Dedifferentiated amniotic fluid mesenchymal stem cell (primary cell): ENCODE data around the gene UCKL1.
"Not testable (repeated sequence)": the region's sequence is repeated elsewhere in the genome, so short reads cannot be mapped to it uniquely, and the experiment has no call there.

Experiments
- DNase-seq: peaks from one replicate; pipeline ENCODE4 v3.0.0-alpha.2; 2016; ENCODE audit errors: extremely low spot score

The UCKL1 gene

GRCh38 chr20:63955827-63956663 lies at the start of gene UCKL1:
TSS of gene UCKL1 (minus strand) at chr20:63956416. CDS start at chr20:63956372, 44 bp downstream.
- DNase-seq: peak; percentile 77

DNA sequence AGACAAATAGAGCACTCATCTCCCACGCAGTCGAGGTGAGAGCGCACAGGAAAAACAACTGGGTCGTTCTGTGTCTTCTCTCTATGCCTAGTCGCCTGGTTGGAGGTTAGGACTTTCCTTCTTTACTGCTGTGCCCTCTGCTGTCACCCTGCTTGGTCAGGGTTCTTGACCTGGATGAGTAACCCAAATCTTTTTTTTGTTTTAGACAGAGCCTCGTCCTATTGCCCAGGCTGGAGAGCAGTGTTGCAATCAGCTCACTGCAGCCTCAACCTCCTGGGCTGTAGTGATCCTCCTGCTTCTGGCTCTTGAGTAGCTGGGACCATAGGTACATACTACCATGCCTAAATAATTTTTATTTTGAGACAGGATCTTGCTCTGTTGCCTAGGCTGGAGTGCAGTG lies 49.2 kb upstream of the UCKL1 start:
- DNase-seq: no peak

DNA sequence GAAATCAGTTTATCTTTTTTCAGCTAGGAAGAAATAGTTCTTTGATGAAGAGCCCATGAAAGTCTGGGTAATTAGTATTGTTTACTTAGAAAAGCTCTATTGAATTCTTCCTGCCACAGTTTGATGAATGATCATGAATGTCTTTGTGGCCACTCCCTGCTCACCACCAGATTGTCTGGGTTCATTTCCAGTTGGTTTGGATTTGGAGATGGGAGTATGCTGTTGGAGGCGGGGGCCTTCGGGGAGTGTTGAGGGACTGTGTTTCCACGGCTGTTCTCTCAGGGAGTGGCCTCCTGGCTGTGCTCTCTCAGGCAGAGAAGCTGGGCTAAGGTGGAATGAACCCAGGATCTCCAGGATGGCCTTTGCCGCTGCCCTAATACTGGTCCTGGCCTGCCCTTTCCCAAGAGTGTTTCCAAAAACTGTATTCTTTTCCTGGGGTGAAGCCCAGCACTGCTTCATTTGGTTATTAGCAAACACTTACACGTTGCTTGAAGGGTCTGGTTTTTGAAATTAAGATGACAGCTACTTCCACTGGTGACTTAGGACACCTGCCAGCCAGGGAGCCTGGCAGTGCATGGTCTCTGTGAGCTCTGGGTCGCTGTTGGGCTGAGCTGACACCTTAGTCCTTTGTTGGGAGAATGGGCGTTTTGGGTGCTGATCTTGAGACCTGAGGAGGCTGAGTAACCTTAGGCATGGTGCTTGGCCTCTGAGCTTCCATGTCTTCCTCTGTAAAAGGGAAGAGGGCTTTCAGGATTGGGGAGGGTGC lies 47.9 kb upstream of the UCKL1 start:
- no peak for DNase-seq

DNA sequence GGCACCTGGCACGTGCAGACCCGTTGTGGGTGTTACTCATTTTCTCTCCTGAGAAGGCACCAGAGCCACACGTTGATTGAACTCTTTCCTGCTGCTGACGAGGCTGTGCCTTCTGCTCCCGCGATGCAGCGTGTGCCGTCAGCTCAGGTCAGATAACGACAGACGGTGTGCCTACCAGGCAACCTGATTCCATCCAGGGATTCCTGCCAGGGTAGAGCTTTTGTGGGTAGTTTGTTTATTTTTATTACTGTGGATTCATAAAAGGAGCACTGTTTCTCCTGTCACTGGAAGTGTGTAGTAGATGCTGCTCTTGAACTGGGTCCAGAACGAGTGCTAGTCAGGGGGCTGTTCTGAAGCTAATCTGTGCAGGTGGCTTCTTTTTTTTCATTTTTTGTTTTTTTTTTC lies 45.4 kb upstream of the UCKL1 start:
- DNase-seq: no peak

DNA sequence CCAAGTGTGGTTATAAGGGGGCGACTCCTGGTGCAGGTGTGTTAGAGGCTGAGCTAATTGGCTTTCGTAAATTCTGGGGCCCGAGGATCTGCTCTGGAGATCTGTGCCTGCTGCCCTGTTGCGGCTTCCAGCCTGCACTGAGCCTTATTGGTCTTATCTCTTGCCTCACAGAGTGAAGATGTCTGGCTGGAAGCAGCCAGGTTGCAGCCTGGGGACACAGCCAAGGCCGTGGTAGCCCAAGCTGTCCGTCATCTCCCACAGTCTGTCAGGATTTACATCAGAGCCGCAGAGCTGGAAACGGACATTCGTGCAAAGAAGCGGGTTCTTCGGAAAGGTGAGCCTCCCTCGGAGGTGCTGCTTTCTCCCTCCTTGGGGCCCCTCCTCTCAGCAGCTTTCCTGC lies 44.7 kb upstream of the UCKL1 start:
- DNase-seq: no peak

DNA sequence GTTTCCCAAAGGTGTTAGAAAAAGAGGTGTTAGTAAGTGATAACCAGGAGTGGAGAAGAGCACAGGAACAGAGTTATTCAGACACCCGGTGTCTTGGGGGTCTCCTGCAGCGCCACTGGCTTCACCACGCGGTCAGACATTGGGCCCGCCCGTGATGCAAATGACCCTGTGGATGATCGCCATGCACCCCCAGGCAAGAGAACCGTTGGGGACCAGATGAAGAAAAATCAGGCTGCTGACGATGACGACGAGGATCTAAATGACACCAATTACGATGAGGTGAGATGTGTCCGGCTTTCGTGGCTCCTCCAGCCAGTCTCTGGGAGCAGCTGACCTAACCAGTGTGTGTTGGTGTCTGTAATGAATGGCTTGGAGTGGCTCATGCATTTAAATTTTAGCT lies 26.7 kb upstream of the UCKL1 start:
- DNase-seq: no peak

- DNase-seq: peak; percentile 94
Observed at GRCh38 chr20:63980806-63981728, 24.9 kb upstream of the UCKL1 start, which contains the start of gene PRPF6. TSS of gene PRPF6 (plus strand) at chr20:63981132. CDS start at chr20:63981246, 114 bp downstream.

DNA sequence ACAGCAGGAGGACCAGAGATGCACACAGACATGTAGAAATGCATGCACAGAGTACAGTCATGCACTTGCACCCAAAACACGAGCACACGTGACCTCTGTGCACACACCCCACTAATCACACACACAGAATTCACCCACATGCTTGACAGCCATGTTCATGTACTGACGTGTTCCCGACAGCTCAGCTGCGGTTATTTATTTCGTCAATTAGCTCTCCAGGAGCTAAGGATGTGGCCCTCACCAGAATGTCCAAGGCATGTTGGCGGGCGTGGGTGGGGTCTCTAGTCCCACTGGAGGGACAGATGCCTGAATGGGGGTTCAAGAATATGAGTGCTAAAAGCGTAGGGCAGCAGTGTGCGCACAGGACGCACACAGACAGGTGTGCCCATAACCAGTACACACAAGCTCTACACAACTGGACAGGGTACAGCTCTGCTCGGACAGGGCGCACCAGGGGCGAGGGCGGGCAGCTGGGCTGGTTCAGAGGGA lies 24.1 kb upstream of the UCKL1 start:
- DNase-seq: no peak

DNA sequence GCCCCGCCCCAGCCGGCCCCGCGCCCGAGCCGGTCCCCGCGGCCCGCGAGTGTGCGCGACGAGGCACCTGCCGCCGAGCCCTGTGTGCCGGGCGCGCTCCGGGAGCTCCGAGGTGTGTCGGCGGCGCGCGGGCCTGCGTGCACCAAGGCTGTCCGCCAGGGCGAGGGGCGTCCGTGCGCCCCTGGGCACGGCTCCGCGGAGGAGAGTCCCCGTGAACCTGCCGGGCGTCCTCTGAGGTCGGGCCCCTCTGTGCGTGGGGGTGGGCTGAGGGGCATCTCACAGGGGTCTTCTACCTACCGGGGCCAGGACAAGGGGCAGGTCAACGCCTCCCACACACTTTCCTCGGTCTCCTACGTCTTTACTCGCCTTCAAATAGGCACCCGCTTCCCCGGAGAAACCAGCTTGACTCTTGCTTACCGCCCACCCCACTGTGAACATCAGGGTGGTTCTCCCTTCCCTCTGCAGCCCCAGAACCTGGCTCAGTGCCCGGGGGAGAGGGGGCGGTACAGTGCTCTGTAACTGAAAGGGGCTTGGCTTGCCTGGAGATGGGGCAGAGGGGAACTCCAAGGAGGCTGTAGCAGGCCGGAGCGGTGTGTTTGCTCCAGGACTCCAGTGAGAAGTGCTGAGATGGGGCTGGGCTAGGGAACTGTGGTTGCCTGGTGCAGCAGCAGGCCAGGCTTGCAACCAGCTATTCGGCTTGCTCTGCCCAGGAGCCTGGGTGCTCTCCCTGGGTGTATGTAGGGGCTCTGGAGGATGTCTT lies 23.5 kb upstream of the UCKL1 start, which contains the start of gene SAMD10:
SAMD10 (minus strand) TSS at position 86 of the 760 bp plus-strand sequence. CDS start 175 bp downstream, outside the sequence.
- DNase-seq: no peak

GRCh38 chr20:63979229-63979556 lies 23.0 kb upstream of the UCKL1 start:
- no peak for DNase-seq

- DNase-seq: no peak
Observed at GRCh38 chr20:63978319-63979228, 22.4 kb upstream of the UCKL1 start.

GRCh38 chr20:63977739-63978276 lies 21.6 kb upstream of the UCKL1 start:
- no peak for DNase-seq

- no peak for DNase-seq
Observed at GRCh38 chr20:63976980-63977738, 20.9 kb upstream of the UCKL1 start.

- DNase-seq: not testable (repeated sequence)
Observed at GRCh38 chr20:63976511-63976910, 20.3 kb upstream of the UCKL1 start.

DNA sequence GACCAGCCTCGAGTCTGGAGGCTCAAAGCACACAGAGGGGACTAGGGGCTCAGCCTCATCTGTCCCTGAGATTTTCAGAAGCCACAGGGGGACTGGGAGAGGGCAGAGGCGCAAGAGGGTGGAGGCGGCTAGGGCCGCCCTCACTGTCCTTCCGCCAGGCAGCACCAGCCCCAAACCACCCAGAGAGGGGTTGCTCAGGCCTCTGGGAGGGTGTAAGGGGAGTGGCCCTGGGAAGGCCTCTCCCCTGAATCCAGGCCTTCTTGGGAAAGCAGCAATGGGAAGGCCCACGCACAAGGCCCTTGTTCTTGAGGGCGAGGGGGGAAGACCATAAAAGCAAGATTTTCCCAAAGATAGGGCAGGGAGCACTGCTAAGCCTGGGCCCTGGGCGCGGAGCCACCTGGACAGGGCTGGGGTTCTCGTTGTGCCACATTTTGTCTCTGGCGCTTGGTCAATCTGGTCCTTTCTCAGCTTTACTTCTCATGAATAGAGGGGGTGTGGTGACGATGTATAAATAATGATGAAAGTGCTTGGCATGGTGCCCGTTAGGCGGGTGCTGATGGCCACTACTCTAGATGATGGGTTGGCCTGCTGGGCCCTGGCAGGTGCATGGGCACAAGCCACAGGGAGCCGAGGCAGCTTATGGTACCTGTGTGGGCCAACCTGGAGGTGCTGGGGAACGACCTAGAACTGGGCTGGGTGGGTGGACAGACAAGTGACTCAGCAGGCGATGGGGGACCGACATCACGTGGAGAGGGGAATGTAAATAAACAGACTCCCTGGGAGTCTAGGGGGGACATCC lies 18.4 kb upstream of the UCKL1 start:
- no peak for DNase-seq

DNA sequence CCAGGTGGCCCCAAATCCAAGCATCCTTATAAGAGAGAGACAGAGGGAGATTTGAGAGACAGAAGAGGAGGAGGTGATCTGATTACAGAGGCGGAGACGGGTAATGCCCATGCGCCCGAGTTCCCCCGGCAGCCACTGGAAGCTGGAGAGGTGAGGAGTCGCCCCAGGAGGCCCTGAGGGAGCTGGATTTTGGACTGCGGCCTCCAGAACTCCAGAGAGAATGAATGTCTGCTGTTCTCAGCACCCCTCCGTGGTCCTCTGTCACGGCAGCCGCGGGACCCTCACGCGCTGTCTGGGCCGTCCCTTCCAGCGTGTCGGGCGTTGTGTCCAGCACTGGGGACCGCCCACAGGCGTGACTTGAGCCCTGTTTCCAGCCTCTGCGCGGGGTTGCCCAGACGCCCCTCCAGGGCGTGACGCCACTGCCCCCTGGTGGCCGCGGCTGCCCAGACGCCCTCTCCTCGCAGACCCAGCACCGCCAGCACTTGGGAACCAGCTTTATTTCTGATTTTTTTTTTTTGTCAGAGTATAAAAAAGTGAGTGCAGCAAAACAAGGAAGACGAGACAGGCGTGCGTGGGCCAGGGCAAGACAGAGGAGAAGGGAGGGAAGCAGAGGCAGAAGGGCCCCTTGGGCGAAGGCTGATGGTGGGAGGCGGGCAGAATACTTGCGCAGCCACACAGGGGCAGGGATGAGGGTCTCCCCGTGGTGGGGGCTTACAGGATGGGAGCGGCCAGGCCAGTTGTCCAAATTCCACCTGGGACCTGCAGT lies 17.6 kb upstream of the UCKL1 start:
- peak; percentile 81 for DNase-seq

GRCh38 chr20:63973160-63973479 lies 16.9 kb upstream of the UCKL1 start:
- no peak for DNase-seq
